ENCODE measurements around the gene CRBN.

CRBN gene

DNA sequence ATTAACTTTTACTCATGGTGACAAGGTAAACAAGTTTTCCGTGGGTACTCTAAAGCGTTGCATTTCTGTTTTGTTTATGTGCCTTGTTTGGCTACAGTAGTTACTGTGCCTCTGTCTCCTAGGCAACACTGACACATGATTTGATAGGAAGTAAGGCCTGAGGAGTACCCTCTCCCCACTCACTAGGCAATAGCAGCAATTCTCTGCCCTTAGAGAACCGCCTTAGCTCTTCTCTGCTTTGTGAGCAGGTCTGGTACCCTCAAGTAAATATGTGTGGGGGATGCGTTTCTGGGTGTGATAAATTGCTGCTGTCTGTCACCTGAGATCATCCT lies 69.2 kb downstream of the CRBN start, which contains the start of gene IL5RA:
Gene IL5RA (minus strand): TSS at position 76 of the 332 bp plus-strand sequence. CDS start 5,390 bp downstream, outside the sequence.
- DNase-seq (ENCODE audit: low read depth): no peak

DNA sequence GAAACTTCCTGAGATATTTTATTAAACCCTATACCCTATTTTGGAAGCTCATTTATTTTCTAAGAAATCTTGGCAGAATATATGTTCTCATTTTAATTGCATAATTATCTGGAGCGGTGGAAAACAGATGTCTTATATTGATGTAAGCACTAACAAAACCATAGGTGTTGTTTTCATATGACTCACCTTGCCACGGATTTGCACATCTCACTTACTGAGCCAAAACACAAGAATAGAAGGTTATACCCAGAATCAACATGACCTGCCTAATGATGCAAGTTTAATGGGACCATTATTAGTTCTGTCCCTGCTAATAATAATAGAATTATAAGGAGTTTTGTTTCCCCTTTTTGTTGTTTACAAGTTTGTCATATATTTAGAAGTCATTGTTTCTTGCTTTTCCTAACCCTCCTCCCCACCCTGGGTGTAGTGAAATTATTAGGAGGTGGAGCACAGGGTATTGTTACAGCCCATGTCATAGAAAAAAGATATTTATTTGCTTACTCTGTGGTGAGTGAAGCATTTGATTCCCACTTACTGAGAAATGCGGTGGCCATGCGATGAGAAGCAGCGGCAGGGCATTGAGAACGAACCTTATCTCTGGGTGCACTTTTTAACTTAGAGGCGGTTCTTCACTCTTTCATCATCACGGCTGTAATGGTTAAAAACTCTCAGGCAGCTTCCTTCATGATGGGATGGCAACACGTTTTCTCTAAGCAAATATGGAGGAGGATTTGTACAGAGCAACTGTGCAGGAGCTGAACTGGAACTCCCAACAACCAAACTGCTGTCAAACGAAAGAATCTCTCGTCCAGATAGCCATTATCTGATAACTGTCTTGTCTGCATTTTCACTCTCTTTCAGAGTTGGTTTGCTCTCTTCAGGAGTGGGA lies 69.8 kb downstream of the CRBN start:
- no peak for DNase-seq (ENCODE audit: low read depth)

DNA sequence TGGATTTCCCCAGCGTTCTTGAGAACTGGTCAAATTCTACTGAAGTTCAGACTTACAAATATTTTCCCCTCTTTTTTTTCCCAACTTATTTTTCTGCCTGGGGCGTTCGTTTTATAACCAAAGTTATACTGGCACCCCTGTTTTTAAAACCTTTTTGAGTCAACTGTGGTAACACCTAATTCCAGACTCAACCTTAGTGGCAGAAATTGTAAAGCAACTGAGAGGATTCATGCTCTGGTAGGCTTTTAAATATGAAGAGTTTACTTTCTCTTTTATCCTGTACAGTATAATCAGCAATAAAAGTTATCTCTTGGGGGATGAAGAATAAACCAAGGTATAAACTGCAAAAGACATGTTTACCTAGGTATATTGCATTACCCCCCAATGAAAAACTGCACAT lies 71.6 kb downstream of the CRBN start:
- DNase-seq (ENCODE audit: low read depth): no peak

DNA sequence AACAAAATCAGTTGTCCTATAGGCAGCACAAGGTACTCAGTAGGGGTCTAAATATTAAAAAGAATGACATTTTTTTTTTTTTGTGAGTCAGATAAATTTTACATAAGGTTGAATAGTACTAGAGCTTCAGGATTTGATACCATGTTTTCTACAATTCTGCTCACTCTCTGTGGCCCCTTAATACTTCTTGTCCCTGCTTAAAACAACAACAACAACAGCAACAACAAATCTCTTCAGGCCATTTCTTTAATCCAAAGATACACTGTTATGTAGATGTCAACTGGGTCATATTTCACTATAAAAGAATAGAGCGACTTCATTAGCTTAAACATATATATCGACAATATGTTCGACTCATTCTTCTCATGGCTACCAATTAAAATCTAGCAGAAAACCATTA lies 72.3 kb downstream of the CRBN start:
- no peak for DNase-seq (ENCODE audit: low read depth)

DNA sequence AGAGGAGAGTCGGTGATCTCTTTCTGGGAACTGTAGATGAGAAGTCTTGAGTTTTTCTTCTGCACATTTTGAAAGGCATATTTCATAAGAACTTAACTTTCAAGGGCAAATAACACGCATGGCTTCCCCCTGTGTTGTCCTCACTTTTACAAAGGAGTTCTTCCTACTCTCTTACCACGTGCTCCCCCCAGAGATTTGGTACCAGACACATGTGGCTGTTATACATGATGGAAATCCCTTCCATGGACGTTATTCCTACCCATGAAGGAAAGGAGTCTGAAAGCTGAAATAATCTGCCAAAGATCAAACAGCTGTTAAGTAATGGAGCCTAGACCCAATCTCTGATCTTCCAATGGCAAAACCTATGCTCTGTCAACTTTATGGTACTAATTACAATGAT lies 73.7 kb downstream of the CRBN start:
- no peak for DNase-seq (ENCODE audit: low read depth)

DNA sequence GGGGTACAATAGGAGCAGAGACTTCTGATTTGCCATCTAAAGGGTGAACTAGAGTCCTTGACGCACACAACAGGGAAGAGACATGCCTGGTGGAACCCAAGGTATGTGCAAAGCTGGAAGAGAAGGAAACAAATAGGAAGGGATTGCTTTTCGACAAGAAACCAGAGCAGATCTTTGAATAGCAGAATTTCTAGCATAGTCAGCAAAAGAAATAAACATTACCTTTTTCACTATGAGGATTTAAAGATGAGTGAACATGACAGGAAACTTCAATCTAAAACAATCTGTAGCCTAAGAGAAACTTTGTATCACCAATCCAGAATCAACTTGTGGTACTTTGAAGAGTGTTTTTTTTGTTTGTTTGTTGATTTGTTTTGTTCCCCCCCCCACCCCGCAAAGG lies 74.2 kb downstream of the CRBN start:
- DNase-seq (ENCODE audit: low read depth): no peak

DNA sequence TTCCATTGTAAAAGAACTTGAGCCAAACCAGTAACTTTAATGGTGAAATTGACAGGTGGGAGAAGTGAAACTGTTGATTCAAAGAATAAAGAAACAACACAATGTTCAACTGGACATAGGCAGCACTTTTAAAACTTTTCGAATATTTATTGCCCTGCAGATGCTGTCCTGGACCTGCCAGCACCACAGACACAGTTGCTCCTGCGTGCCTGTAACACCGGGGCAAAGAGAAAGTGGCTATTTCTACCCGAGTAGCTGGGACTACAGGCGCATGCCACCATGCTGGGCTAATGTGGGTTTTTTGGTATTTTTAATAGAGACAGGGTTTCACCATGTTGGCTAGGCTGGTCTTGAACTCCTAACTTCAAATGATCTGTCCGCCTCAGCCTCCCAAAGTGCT lies 76.7 kb downstream of the CRBN start:
- no peak for DNase-seq (ENCODE audit: low read depth)

DNA sequence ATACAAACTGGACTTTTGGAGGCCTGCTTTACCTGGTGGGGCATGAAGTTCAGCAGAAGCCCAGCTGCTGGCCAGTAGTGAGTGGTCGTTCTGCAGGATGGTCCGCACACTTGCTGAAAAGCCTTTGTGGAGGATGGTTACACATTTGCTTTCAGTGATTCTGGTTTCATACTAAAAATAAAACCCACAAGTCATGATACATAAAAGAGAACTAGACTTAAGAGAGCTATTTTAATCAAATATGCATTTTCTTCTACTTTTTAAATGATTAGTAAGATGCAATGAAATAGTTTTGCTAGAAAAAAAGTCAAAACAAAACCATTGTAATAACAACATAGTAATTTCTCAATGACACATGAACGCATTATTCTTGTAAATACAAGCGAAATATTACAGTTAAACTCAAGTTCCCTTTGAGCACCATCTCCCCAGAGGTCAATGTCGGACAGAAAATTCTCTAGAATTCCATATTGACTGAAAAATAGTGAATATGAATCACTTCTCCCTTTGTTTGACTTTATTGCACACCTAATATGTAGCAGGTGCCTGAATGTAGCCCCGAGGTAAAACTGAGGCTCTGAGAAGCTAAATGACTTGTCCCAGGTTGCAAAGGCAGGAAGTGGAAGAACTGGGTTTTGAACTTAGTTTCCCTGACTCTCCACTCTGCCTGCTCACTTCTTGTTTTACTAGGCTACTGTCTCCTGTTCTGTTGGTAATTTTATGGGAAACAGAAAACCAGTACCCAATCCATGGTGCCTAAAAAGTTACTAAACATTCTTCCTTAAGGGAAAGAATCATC lies 77.6 kb downstream of the CRBN start:
- DNase-seq (ENCODE audit: low read depth): no peak
